GM20431 (cell line): ENCODE results near the gene GLRX5.

ENCODE experiments used
- in situ Hi-C: fragments of 300-500 bp; cut with MseI, MboI; formaldehyde crosslinking; loops from one replicate; pipeline ENCODE4 v1.15.0; 2020; ENCODE audit warnings: low sequenced_read_pairs; ENCODE audit not compliant: unreplicated experiment

GLRX5 gene

DNA sequence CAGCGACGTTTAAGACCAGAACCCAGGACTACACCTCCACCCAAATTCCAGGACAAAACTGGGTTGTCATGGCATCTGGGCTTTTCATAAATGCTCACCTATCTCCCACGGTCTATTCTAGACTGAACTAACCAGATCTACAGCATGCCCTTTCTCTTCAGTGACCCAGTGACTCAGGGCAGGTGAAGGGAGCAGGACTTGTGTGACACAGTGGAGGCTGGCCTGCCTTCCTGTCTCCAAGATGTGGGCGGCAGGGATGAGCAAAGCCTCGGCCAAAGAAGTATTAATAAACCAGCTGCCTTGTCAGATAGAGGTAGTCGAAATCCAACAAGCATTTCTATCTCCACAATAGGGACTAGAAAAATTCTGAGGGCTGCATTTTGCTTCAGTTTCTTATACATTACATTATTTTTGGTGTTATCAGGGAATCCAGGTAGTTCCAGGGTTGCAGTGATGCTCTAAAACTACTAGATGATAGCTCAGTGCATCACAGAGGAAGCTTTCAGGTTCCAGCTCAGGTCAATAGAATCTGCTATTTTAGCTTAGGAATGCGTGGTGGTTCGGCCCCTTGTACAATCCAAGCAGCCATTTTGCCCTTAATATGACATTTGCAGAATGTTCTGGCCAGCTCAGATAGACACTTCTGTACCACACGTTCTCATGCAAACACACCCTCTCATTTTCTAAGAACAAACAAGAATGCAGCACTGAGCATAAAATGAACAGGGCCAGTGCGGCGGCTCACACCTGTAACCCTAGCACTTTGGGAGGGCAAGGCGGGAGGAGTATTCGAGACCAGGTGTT, 4.2 kb upstream of the GLRX5 start:
- in situ Hi-C loops = no loop called here

DNA sequence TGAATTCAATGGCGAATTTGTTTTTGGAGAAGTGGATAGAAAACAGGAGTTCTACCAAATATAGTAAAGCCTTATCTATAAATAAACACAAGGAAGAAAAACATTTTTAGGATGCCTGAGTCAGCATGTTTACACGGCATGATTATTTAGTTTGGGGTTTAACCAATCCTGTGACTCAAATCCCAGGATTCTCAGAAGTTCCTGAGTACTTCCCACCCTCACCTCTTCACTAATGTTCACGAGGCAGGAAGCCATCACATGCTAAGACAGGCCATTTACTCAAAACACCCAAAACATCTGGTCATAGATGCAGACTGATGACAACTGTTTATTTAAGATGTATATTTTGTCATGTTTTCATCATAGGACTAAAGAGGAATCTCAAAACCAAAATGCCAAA, 3.4 kb upstream of the GLRX5 start:
- in situ Hi-C loops = no loop called here

DNA sequence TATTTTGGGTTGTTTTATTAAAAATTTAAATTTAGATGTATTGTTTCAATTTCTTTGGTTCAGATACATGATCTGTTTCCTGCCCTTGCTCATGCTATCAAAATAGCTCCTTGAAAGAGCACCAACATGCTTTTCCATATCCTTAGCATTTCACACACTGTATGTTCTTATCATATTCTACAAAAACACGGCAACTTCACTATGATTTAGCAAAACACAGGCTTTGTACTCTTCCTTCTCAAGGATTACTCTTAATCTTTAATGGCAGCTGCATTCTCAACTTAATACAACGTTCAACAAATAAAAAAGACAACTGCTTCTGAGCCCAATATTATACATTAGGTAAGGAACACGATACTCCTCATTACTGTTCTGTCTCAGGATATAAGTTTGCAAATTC, 2.9 kb upstream of the GLRX5 start:
- in situ Hi-C loops = no loop called here

DNA sequence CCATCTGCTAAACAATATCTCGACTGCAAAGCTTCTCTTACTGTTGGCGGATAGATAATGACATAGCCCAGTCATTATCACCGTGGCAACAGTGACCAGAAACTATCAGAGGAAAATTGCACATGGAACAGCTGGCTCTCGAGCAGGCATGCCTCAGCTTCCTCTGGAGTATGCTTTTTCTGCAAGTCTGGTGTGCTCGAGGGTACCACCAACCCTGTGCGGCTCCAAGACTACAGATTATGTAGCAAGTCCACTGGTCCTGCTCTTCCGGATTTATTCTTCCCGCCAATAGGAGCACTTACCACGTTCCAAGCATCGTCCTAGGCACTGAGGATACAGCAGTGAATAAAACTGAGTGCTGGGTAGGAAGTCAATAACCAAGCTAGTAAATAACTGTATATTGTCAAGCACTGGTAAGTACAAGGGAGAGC, 1.4 kb upstream of the GLRX5 start:
- in situ Hi-C loops = no loop called here

DNA sequence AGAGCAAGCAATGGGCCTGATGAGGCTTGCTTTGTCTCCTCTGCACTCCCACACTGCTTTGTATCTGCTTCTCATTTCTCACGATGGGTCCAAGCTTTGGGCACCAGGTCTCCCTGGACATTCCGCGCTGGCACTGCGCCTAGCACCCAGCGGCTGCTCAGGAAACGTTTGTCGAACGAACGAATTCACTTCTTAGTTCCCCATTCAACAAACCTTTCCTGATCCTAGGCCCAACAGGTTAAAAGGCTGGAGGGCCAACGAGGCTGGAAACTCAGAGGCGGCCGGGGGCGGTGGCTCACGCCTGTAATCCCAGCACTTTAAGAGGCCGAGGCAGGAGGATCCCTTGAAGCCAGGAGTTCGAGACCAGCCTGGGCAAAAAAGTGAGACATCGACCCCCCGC, 1.0 kb upstream of the GLRX5 start:
- in situ Hi-C loops = no loop called here

DNA sequence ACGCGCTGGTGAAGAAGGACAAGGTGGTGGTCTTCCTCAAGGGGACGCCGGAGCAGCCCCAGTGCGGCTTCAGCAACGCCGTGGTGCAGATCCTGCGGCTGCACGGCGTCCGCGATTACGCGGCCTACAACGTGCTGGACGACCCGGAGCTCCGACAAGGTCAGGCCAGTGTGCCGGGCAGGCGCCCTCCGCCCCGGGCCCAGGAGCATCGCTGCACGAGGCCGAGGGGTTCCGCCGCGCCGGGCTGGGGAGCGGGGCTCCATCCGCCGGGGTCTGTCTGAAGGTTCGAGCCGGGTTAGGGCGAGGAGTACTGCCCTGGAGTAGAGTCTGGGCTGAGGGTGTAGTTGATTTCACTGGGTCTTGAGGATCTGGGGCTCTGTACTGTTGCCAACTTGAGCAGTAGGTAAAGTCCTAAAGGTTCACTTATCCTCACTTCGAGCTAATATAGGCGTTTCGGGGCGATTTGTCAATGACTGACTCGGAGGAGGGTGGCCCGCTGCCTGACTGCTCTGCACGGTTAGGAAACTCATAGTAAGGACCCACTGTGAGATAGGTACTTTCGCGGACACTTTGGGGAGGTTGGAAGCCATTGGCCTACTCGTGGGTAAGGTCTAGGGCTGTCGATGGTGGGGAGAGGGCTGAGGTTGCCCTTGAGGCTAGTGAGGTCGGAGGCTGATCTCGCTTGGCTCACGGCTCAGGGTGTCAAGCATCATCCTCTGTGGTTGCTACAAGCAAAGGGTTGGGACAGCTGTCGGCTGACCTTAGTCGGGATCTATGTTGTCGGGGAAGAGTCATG, 574 bp downstream of the GLRX5 start:
- in situ Hi-C loops = no loop called here

DNA sequence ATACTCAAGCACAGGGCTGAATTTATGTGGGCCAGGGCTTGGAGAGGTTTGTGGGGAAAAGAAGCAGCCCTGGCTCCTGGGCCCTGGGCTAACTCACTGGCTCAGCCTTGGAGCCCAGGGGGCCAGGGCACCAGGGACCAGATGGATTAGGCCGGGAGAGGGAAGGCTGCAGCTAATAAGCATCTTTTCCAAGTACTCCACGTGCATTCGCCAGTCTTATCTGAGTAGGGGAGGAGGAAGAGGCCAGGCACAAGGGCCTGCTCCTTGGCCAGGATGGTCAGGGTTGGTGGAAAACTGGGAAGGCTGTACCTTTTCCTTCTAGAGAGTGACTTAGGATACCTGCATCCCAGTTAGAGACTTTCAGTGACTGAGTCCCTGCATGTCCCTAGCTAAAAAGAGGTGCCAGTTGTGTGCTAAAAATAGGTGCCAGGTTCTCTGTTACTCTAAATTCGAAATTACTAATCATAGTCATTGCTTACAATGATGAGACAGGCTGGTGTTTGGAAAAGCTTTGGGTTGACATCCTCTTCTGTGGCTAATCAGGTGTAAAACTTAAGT, 1.3 kb downstream of the GLRX5 start:
- in situ Hi-C loops = no loop called here

DNA sequence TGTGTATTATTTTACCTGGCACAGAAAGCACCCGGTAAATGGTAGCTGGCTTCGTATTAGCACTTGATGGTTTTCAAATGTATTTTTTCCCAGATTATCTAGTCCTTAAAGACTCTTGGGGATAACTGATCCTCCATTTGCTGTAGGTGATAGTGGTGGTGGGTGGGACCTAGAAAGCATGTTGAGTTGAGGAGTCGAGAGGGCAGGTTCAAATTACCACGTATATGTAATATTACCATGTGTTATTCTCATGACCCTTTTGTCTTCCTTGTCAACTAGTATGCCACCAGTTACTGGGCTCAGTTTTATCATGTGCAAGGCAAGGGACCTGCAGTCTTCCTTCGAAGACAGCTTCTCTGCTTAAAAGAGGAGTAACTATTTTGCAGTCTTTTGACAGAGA, 1.8 kb downstream of the GLRX5 start:
- in situ Hi-C loops = no loop called here

DNA sequence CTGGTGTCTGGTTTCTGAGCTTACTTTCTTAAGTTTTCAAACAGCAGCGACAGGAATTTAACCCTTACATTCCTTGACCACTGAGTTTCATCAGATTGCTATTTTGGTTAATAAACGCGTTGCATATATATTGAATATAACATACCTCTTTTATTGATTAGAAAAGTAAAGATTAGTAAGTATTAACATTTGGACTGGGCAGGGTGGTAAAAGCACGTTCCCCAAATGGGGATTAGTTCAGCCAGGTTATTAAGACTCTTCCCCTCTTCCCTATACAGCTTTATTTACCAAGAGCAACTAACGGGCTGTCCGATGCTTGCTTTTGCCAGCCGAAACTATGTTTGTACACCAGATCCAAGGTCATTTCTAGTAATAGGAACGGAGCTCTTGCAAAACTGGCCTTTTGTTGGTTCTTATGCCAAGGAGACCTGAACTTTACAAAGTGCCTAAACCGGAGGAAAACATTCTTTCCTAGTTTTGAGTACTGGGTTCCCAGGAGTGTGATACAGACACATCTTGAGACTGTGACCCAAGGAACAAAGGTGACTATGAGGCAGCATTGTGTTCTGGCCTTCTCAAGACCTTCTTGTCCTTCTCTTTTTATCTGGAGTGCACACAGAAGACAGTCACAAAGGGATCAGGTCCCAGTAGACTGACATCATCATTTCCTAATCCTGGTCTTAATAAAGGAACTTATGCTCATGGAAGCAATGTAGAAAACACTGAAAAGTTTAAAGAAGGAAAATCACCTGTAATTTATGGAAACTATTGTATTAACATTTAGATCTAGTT, 2.6 kb downstream of the GLRX5 start:
- in situ Hi-C loops = no loop called here

DNA sequence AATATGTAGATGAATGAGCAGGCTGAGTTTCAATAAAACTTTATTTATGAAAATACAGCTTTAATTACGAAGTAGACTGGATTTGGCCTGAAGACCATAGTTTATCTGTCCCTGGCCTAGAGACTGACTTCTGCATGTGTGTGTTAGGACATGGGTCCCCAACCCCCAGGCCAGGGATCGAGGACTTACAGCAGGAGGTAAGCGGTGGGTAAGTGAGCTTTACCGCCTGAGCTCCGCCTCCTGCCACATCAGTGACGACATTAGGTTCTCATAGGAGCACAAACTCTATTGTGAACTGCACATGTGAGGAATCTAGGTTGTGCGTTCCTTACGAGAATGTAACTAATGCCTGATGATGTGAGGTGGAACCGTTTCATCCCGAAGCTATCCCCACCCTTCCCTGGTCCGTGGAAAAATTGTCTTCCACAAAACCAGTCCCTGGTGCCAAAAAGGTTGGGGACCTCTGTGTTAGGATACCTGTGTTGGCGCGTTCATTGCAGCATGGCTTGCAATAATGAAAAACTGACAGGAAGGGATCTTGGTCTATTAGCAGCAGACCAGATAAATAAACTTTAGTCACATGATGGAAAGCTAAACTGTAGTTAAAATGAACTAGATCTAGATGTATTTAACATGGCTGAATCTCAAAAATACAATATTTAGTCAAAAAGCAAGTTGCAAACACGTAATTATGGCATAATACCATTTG, 4.1 kb downstream of the GLRX5 start:
- in situ Hi-C loops = no loop called here

DNA sequence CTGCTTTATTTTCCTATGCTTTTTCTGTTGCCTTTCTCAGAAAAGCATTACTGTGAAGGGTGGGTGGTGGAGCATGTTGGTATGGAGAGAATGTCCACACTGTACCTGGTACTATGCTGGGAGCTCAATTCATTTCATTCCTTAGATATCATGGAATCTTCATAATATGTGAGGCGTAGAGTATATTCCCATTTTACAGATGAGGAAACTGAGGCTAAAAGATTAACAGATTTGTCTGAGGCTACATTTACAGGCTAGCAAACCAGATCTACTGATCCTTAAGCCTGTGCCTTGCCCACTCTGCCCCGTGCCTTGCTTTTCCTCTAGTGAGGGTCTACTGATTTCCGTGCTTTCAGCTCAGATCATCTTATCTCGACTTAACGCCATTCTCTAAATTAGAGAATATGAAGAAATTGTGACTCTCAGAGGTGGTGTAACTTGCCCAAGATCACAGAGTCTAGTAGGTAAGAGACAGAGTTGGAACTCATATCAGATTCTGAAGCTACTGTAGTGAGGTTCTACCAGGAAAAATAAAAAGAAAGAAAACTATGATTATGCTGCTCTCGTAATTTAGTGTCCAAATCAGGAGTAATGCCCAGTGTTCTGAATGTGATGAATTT, 5.5 kb downstream of the GLRX5 start:
- in situ Hi-C loops = no loop called here

DNA sequence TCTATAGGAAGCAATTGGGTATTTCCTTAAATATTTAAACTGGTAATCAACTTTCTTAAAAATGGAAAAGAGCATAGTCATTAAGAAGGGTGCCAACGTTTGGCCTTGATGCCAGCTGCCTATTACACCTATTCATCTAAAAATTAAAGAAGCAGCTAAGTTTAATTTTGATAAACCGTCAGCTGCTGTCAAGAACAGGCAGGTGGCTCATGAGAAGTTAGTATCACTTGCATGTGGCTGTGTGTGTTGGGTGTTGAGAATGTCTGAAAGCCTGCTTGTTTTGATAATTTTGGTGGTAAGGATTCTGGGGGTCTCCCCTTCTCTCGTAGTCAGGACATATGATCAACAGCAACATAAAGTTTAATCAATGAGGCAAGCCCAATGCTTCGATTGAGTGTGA, 6.5 kb downstream of the GLRX5 start:
- in situ Hi-C loops = no loop called here

DNA sequence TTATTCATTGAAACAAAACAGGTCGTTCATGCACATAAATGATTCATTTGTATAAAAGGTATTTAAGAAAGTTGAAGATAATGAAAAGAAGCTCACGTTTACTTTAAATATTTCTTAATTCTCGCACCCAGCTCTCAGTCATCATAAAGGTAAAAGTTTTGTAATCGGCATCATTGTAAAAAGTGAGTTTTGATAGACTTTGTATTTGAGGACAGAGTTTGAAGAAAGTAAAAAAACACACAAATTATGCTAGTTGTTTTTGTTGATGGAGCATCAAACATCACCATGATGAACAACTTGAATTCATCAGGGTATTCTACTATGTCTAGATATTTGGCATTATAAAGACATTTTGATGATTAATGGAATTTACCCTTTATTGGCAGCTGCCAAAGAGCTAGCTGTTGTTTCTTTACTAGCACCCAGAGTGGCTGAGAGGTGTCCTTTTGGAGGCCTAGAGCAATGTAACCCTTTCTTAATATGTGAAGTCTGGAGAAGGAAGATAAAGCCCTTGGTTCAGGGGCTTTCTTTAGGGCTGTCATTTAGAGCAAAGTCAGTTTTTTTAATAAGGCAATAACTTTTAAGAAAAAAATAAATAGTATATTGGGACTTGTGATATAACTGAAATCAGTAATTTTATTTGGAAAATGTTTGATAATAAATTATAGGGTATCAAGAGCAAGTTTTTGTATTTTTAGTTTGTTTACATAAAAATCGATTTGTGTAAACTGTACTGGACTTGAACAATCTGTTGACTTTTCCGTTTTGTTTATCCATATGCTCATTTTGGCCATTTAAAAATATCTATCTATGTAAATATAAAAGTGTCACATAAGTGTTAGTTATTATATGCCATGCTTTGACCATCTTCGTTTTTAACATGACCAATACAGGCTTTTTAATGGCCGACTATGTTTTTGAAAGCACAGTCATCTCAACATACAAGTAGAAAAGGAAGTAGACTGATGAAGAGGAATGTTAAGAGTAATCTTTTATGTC, 7.4 kb downstream of the GLRX5 start:
- in situ Hi-C loops = no loop called here

DNA sequence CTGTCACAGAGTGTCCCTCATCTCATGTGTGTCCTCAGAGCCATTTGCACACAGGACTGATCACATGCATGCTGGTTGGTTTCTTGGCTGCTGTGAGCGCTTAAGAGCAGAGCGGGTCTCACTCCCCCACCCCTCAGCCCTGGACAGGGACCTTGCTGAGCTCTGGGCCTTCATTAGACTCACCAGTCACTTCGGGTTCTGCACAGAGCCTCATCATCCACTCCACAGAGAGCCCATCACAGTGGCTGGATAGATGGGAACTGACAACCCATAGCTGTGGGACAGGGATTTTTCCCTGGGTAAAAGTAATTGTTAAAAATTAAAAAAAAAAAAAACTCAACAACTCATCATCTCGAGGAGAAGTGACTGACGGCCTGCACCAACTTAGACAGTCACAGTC, 8.2 kb downstream of the GLRX5 start:
- in situ Hi-C loops = no loop called here

DNA sequence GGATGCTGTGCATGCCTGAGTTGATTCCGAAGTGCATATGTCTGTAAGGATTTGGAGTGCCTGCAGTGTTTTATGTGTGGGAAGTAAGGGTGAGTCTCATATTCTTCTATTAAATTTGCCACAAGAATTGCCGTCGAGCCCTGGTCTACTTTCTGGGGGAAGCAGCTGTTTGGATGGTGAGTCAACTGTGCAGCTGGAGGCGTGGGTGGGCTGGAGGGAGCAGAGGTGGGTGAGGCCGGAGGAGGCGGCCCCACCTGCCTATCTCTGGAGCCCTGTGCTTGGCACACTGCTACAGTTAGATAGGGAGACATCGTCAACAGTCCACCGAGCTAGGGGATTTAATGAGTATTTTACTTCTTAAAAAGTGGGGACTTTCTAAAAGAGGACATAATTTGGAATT, 9.7 kb downstream of the GLRX5 start:
- in situ Hi-C loops = no loop called here

DNA sequence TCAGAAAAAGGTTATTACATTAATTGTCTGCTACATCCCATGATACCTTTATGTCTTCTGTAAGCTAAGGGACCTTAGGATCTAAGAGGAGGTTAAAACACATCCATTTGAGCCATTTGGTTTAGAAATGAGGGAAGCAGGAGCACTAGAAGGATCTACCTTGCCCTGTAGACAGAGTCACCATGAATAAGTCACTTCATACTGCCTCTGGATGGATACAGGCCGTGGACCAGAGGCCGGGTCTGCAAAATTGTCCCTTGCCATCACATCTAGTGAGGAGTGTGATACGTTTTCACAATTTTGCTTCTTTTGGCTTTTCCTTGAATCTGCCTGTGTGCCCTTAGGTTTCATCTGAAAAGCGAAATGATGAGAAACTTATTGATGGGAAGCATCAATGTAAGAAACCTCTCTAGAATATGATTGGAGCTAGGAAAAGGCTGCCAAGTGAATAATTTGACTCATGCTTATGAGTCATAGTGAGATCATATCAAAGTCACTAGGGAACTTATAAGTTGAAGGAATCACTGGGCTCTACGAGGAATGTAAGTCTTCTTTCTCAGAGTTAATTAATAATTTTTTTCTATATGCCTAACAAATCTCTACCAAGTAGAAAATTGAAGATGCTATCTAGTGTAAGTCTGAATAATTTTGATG, 10.8 kb downstream of the GLRX5 start:
- in situ Hi-C loops = no loop called here

DNA sequence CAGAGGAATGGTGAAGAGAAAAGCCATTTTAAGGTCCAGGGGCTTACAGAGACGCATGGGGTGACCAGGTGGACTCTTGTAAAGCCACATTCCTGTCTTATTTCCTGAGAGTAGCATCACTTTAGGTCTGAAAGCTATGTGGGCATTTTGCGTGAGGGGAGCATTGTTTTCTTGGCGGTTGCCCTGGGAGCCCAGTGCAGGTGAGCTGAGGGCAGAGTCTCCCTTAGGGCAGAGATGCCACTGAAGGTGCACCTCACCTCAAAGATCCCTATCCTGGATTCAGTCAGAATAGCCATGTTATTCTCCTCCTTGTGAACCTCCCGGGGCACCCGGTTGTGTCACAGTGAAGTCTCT, 12.4 kb downstream of the GLRX5 start:
- in situ Hi-C loops = no loop called here
